Panc1 (cell line): Measurements from ENCODE around the gene BRAP. TPM values are rescaled to one million over a fixed set of nuclear protein-coding genes. Genes with fewer than 3 reads are reported as not detected.
"Not testable (repeated sequence)": the region's sequence is repeated elsewhere in the genome, so short reads cannot be mapped to it uniquely, and the experiment has no call there.

Experiments
- ATAC-seq: fragments of 200-7000 bp; cut with Tn5 transposase; 2 replicates; pipeline ENCODE4 v1.9.1; 2020; ENCODE audit warnings: mild to moderate bottlenecking, moderate library complexity
- BruUV-seq: library from RNA; stranded (reverse); fragments of 400-500 nt; replicated peaks from 2 replicates; lab custom pipeline; 2021; lab: Mats Ljungman, UMichigan
- CTCF ChIA-PET: fragments of 300-600 bp; sonication (Branson Sonifier 250); formaldehyde crosslinking; loops from one replicate; lab custom pipeline; 2022; ENCODE audit warnings: antibody characterized with exemption; lab: Charles Lee
- POLR2A ChIA-PET: fragments of 300-600 bp; sonication (Branson Sonifier 250); formaldehyde crosslinking; loops from one replicate; lab custom pipeline; 2022; ENCODE audit warnings: antibody characterized with exemption; lab: Charles Lee
- DNase-seq: peaks from one replicate; pipeline ENCODE4 v3.0.0-alpha.2; 2010; ENCODE audit warnings: low read depth, low spot score
- H3K27ac ChIP-seq: 2 replicates; pipeline ENCODE4 v1.5.1; 2011; ENCODE audit warnings: mild to moderate bottlenecking, low read length, inconsistent platforms
- H3K27me3 ChIP-seq: fragments of 200-500 bp; sonication (Bioruptor generic); 2 replicates; pipeline ENCODE4 v1.6.0; 2014; ENCODE audit warnings: low read length, inconsistent platforms; ENCODE audit not compliant: control insufficient read depth, insufficient read depth
- H3K36me3 ChIP-seq: fragments of 200-500 bp; sonication (Bioruptor generic); 2 replicates; pipeline ENCODE4 v1.5.1; 2014; ENCODE audit warnings: inconsistent platforms, mild to moderate bottlenecking, low read length, moderate library complexity; ENCODE audit not compliant: control insufficient read depth, insufficient read depth
- H3K4me1 ChIP-seq: 2 replicates; pipeline ENCODE4 v1.5.1; 2011; ENCODE audit warnings: inconsistent platforms, mild to moderate bottlenecking, low read length, moderate library complexity; ENCODE audit not compliant: control insufficient read depth, insufficient read depth
- H3K4me3 ChIP-seq, 2 experiments: 2 replicates each; pipeline ENCODE4 v1.5.1; 2011 to 2012; ENCODE audit warnings: low read depth in 2 of 2, low read length in 2 of 2, mild to moderate bottlenecking in 2 of 2, inconsistent platforms in 1 of 2, moderate library complexity in 1 of 2
- H3K9me3 ChIP-seq: fragments of 200-500 bp; sonication (Bioruptor generic); 2 replicates; pipeline ENCODE4 v1.5.1; 2014; ENCODE audit warnings: low read depth, mild to moderate bottlenecking, inconsistent platforms, low read length, moderate library complexity; ENCODE audit not compliant: control insufficient read depth, insufficient read depth
- POLR2AphosphoS5 ChIP-seq: IDR thresholded peaks from 2 replicates; pipeline ENCODE4 v1.6.1; 2012; ENCODE audit warnings: mild to moderate bottlenecking, low read depth, low read length, moderate library complexity
- SIN3A ChIP-seq: IDR thresholded peaks from 2 replicates; pipeline ENCODE4 v1.6.1; 2012; ENCODE audit warnings: low read depth, mild to moderate bottlenecking, low read length, moderate library complexity, borderline replicate concordance; ENCODE audit not compliant: insufficient read depth
- TCF7L2 ChIP-seq: IDR thresholded peaks from 2 replicates; pipeline ENCODE4 v1.6.1; 2011; ENCODE audit warnings: mild to moderate bottlenecking, low read depth, low read length, inconsistent platforms
- in situ Hi-C: cut with HindIII; loops from 2 replicates; pipeline ENCODE4 v1.10.0; 2016; ENCODE audit warnings: low sequenced_read_pairs, low pct_unique_long_range_greater_than_20kb
- intact Hi-C: fragments of 100-400 bp; cut with micrococcal nuclease; formaldehyde crosslinking; loops from one replicate; pipeline ENCODE4 v1.10.0; 2022; ENCODE audit not compliant: unreplicated experiment
- total RNA-seq: library from RNA; stranded (reverse); gene quantifications from one replicate; pipeline ENCODE4 v1.2.1, GENCODE V29; 2021; ENCODE audit not compliant: unreplicated experiment
- TF ChIP-seq, protein P1 (sequence below): fragments of 450-650 bp; IDR thresholded peaks from 2 replicates; pipeline ENCODE4 v1.5.1; 2017; ENCODE audit warnings: mild to moderate bottlenecking
- TF ChIP-seq, protein P2 (sequence below), 2 experiments: IDR thresholded peaks; 2 replicates each; pipeline ENCODE4 v1.6.1; 2011 to 2012; ENCODE audit warnings: low read depth in 2 of 2, control low read depth in 1 of 2, low read length in 1 of 2, mild to moderate bottlenecking in 1 of 2, moderate library complexity in 1 of 2; ENCODE audit not compliant: insufficient read depth in 1 of 2

The BRAP gene
- total RNA-seq, 1 experiment from 2014 or later, result 19.6 TPM

DNA sequence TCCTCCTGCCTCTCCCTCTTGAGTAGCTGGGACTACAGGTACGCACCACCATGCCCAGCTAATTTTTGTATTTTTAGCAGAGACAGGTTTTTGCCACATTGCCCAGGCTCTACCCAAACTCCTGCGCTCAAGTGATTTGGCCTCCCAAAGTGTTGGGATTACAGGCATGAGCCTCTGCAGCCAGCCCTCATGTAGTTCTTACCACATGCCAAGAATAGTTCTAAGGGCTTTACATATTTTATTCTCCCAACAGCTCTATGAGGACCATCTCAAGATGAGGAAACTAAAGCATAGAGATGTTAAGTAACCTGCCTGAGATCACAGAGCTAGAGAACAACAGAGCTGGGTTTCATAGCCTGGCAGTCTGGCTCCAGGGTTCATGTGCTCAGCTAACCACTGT lies 43.0 kb upstream of the BRAP start:
- no peaks in the 10 kb centered on the region for H3K4me1 ChIP-seq
- no peak for ATAC-seq
- H3K9me3 ChIP-seq, result no peaks in the 10 kb centered on the region
- no peak for TF ChIP-seq SIN3A
- no peak for TF ChIP-seq TCF7L2
- TF ChIP-seq, protein P1, sequence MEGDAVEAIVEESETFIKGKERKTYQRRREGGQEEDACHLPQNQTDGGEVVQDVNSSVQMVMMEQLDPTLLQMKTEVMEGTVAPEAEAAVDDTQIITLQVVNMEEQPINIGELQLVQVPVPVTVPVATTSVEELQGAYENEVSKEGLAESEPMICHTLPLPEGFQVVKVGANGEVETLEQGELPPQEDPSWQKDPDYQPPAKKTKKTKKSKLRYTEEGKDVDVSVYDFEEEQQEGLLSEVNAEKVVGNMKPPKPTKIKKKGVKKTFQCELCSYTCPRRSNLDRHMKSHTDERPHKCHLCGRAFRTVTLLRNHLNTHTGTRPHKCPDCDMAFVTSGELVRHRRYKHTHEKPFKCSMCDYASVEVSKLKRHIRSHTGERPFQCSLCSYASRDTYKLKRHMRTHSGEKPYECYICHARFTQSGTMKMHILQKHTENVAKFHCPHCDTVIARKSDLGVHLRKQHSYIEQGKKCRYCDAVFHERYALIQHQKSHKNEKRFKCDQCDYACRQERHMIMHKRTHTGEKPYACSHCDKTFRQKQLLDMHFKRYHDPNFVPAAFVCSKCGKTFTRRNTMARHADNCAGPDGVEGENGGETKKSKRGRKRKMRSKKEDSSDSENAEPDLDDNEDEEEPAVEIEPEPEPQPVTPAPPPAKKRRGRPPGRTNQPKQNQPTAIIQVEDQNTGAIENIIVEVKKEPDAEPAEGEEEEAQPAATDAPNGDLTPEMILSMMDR, result no peak
- TF ChIP-seq, protein P2, sequence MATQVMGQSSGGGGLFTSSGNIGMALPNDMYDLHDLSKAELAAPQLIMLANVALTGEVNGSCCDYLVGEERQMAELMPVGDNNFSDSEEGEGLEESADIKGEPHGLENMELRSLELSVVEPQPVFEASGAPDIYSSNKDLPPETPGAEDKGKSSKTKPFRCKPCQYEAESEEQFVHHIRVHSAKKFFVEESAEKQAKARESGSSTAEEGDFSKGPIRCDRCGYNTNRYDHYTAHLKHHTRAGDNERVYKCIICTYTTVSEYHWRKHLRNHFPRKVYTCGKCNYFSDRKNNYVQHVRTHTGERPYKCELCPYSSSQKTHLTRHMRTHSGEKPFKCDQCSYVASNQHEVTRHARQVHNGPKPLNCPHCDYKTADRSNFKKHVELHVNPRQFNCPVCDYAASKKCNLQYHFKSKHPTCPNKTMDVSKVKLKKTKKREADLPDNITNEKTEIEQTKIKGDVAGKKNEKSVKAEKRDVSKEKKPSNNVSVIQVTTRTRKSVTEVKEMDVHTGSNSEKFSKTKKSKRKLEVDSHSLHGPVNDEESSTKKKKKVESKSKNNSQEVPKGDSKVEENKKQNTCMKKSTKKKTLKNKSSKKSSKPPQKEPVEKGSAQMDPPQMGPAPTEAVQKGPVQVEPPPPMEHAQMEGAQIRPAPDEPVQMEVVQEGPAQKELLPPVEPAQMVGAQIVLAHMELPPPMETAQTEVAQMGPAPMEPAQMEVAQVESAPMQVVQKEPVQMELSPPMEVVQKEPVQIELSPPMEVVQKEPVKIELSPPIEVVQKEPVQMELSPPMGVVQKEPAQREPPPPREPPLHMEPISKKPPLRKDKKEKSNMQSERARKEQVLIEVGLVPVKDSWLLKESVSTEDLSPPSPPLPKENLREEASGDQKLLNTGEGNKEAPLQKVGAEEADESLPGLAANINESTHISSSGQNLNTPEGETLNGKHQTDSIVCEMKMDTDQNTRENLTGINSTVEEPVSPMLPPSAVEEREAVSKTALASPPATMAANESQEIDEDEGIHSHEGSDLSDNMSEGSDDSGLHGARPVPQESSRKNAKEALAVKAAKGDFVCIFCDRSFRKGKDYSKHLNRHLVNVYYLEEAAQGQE (IDR thresholded peaks at IDR 0.05; ENCODE audit: insufficient read depth in 1 of 2, low read depth in 2 of 2, low read length in 1 of 2), result no peak
- no peak for TF ChIP-seq POLR2AphosphoS5
- POLR2A ChIA-PET, result no interaction called here
- H3K36me3 ChIP-seq, result no peaks in the 10 kb centered on the region
- no peak overlapping the region for H3K4me3 ChIP-seq
- no peak for DNase-seq
- BruUV-seq, result no TSS peak
- intact Hi-C loops, result no loop called here
- in situ Hi-C loops, result no loop called here
- no peak overlapping the region for H3K27ac ChIP-seq
- CTCF ChIA-PET, result no interaction called here
- no peaks in the 10 kb centered on the region for H3K27me3 ChIP-seq

DNA sequence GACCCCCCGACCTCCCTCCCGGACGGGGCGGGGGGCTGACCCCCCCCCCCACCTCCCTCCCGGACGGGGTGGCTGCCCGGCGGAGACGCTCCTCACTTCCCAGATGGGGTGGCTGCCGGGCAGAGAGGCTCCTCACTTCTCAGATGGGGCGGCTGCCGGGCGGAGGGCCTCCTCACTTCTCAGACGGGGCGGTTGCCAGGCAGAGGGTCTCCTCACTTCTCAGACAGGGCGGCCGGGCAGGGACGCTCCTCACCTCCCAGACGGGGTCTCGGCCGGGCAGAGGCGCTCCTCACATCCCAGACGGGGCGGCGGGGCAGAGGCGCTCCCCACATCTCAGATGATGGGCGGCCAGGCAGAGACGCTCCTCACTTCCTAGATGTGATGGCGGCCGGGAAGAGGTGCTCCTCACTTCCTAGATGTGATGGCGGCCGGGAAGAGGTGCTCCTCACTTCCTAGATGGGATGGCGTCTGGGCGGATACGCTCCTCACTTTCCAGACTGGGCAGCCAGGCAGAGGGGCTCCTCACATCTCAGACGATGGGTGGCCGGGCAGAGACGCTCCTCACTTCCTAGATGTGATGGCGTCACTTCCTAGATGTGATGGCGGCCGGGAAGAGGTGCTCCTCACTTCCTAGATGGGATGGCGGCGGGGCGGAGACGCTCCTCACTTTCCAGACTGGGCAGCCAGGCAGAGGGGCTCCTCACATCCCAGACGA lies 38.0 kb upstream of the BRAP start:
- ATAC-seq, result not testable (repeated sequence)

DNA sequence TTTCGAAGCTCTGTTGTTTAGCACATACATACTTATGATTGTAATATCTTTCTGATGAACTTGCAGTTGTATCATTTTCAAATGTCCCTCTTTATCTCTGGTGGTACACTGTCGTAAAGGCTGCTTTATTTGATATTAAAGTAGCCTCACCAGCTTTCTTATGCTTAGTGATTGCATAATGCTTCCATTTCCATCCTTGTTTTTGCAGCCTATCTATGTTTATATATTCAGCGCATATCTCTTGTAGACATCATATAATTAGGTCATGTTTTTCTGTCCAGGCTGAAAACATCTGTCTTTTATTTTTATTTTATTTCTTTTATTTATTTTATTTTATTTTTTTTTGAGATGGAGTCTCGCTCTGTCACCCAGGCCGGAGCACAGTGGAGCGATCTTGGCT lies 34.7 kb upstream of the BRAP start:
- POLR2A ChIA-PET, result interaction anchor here (0.7 kb wide), 1 partner anchor 1649 kb away, joined by 7 read pairs; no protein-coding TSS in a partner anchor
- ATAC-seq (no peak), DNase-seq (no peak)
- intact Hi-C loops, result no loop called here
- in situ Hi-C loops, result no loop called here
- H3K4me1 ChIP-seq, result no peaks in the 10 kb centered on the region
- TF ChIP-seq, protein P2 (IDR thresholded peaks at IDR 0.05; ENCODE audit: insufficient read depth in 1 of 2, low read depth in 2 of 2, low read length in 1 of 2), result no peak
- no peak for TF ChIP-seq SIN3A
- no peak for TF ChIP-seq POLR2AphosphoS5
- TF ChIP-seq TCF7L2, result no peak
- TF ChIP-seq, protein P1, result no peak
- H3K4me3 ChIP-seq, result no peak overlapping the region
- H3K36me3 ChIP-seq, result no peaks in the 10 kb centered on the region; the same call in 1 of the 2 replicates
- CTCF ChIA-PET, result no interaction called here
- no peak overlapping the region for H3K27ac ChIP-seq
- no TSS peak for BruUV-seq
- H3K27me3 ChIP-seq, result no peaks in the 10 kb centered on the region
- no peaks in the 10 kb centered on the region for H3K9me3 ChIP-seq

More for the DNA sequence above, 38.0 kb upstream of the BRAP start:
- in situ Hi-C loops, DNase-seq, intact Hi-C loops, BruUV-seq, H3K36me3 ChIP-seq, H3K27ac ChIP-seq, H3K4me3 ChIP-seq, POLR2A ChIA-PET, H3K9me3 ChIP-seq, H3K27me3 ChIP-seq, H3K4me1 ChIP-seq, CTCF ChIA-PET: not testable (repeated sequence)
